ENCODE results near the gene ADD1.

- TF ChIP-seq CTCF (conservative IDR thresholded peaks at IDR 0.05 in 1 of 2, IDR thresholded peaks at IDR 0.05 in 1 of 2; ENCODE audit: low read depth in 1 of 2, low read length in 2 of 2) (no peak), EZH2 (IDR thresholded peaks at IDR 0.05; ENCODE audit: low read length, missing control alignments) (no peak)
These were observed 15.9 kb downstream of the ADD1 start for GRCh38 chr4:2859514-2859913.

Measured in fibroblast of lung (primary cell).